ENCODE data around the gene TMEM243. TPM values are rescaled to one million over a fixed set of nuclear protein-coding genes. Genes with fewer than 3 reads are reported as not detected.
A peak's percentile ranks its signal among the peaks of the same experiment; 100 is the strongest.

TMEM243 gene
- total and polyA plus RNA-seq, 9 donors, result 15.2 to 24.7 (median 17.1) TPM

GRCh38 chr7:87171282-87171934, 48.1 kb downstream of the TMEM243 start:
- H3K36me3 ChIP-seq (ENCODE audit: control insufficient read depth, insufficient read depth, low read length), result peaks cover 35% of the 10 kb centered on the region
- H3K27me3 ChIP-seq (ENCODE audit: control insufficient read depth, insufficient read depth, low read length), result no peaks in the 10 kb centered on the region
- H3K4me1 ChIP-seq (ENCODE audit: control insufficient read depth, insufficient read depth, low read length), result no peaks in the 10 kb centered on the region
- H3K27ac ChIP-seq (ENCODE audit: low read length), result no peak overlapping the region
- no peak for DNase-seq
- no peaks in the 10 kb centered on the region for H3K9me3 ChIP-seq (replicated peaks; ENCODE audit: control insufficient read depth, low read depth, low read length)
- no peak overlapping the region for H3K4me3 ChIP-seq (ENCODE audit: low read length)

- Histone ChIP-seq H3K4me1 (ENCODE audit: control insufficient read depth, insufficient read depth, low read length) (no peaks in the 10 kb centered on the region), H3K27ac (ENCODE audit: low read length) (no peak overlapping the region), H3K36me3 (ENCODE audit: control insufficient read depth, insufficient read depth, low read length) (peaks cover 39% of the 10 kb centered on the region), H3K27me3 (ENCODE audit: control insufficient read depth, insufficient read depth, low read length) (no peaks in the 10 kb centered on the region), H3K4me3 (ENCODE audit: low read length) (no peak overlapping the region), H3K9me3 (replicated peaks; ENCODE audit: control insufficient read depth, low read depth, low read length) (no peaks in the 10 kb centered on the region)
- WGBS (ENCODE audit: insufficient coverage), result 94% methylated on average over 2 of the region's 3 CpGs
- DNase-seq, result no peak
Measured at GRCh38 chr7:87170828-87171227, 48.7 kb downstream of the TMEM243 start.

GRCh38 chr7:87164433-87164832, 55.1 kb downstream of the TMEM243 start:
- DNase-seq, result no peak
- H3K27ac ChIP-seq (ENCODE audit: low read length), result no peak overlapping the region
- WGBS (ENCODE audit: insufficient coverage), result no CpG with 5 or more reads among the region's 2 CpGs
- no peaks in the 10 kb centered on the region for H3K27me3 ChIP-seq (ENCODE audit: control insufficient read depth, insufficient read depth, low read length)
- peaks cover 22% of the 10 kb centered on the region for H3K36me3 ChIP-seq (ENCODE audit: control insufficient read depth, insufficient read depth, low read length)
- no peak overlapping the region for H3K4me3 ChIP-seq (ENCODE audit: low read length)
- H3K9me3 ChIP-seq (replicated peaks; ENCODE audit: control insufficient read depth, low read depth, low read length), result no peaks in the 10 kb centered on the region
- no peaks in the 10 kb centered on the region for H3K4me1 ChIP-seq (ENCODE audit: control insufficient read depth, insufficient read depth, low read length)

GRCh38 chr7:87159538-87159937, 60.0 kb downstream of the TMEM243 start:
- no CpG with 5 or more reads among the region's 2 CpGs for WGBS (ENCODE audit: insufficient coverage)
- no peak overlapping the region for H3K4me3 ChIP-seq (ENCODE audit: low read length)
- no peak for DNase-seq
- no peaks in the 10 kb centered on the region for H3K27me3 ChIP-seq (ENCODE audit: control insufficient read depth, insufficient read depth, low read length)
- no peaks in the 10 kb centered on the region for H3K4me1 ChIP-seq (ENCODE audit: control insufficient read depth, insufficient read depth, low read length)
- H3K27ac ChIP-seq (ENCODE audit: low read length), result no peak overlapping the region
- peaks cover 7% of the 10 kb centered on the region for H3K36me3 ChIP-seq (ENCODE audit: control insufficient read depth, insufficient read depth, low read length)
- no peaks in the 10 kb centered on the region for H3K9me3 ChIP-seq (replicated peaks; ENCODE audit: control insufficient read depth, low read depth, low read length)

GRCh38 chr7:87156709-87157108, 62.8 kb downstream of the TMEM243 start:
- WGBS (ENCODE audit: insufficient coverage), result no CpG with 5 or more reads among the region's 2 CpGs
- Histone ChIP-seq H3K27me3 (ENCODE audit: control insufficient read depth, insufficient read depth, low read length) (no peaks in the 10 kb centered on the region), H3K9me3 (replicated peaks; ENCODE audit: control insufficient read depth, low read depth, low read length) (no peaks in the 10 kb centered on the region), H3K36me3 (ENCODE audit: control insufficient read depth, insufficient read depth, low read length) (no peaks in the 10 kb centered on the region), H3K4me1 (ENCODE audit: control insufficient read depth, insufficient read depth, low read length) (no peaks in the 10 kb centered on the region), H3K27ac (ENCODE audit: low read length) (no peak overlapping the region), H3K4me3 (ENCODE audit: low read length) (no peak overlapping the region)
- DNase-seq, result no peak

- no peak overlapping the region for H3K27ac ChIP-seq (ENCODE audit: low read length)
- peaks cover 2% of the 10 kb centered on the region for H3K4me1 ChIP-seq (ENCODE audit: control insufficient read depth, insufficient read depth, low read length)
- no peak overlapping the region for H3K4me3 ChIP-seq (ENCODE audit: low read length)
- no peaks in the 10 kb centered on the region for H3K36me3 ChIP-seq (ENCODE audit: control insufficient read depth, insufficient read depth, low read length)
- H3K9me3 ChIP-seq (replicated peaks; ENCODE audit: control insufficient read depth, low read depth, low read length), result no peaks in the 10 kb centered on the region
- no CpG with 5 or more reads among the region's 3 CpGs for WGBS (ENCODE audit: insufficient coverage)
- no peaks in the 10 kb centered on the region for H3K27me3 ChIP-seq (ENCODE audit: control insufficient read depth, insufficient read depth, low read length)
- DNase-seq, result no peak
Measured at GRCh38 chr7:87155788-87156187, 63.7 kb downstream of the TMEM243 start.

- H3K9me3 ChIP-seq (replicated peaks; ENCODE audit: control insufficient read depth, low read depth, low read length), result no peaks in the 10 kb centered on the region
- H3K36me3 ChIP-seq (ENCODE audit: control insufficient read depth, insufficient read depth, low read length), result no peaks in the 10 kb centered on the region
- H3K27me3 ChIP-seq (ENCODE audit: control insufficient read depth, insufficient read depth, low read length), result no peaks in the 10 kb centered on the region
- WGBS (ENCODE audit: insufficient coverage), result no CpG with 5 or more reads among the region's 3 CpGs
- peaks cover 2% of the 10 kb centered on the region for H3K4me1 ChIP-seq (ENCODE audit: control insufficient read depth, insufficient read depth, low read length)
- no peak overlapping the region for H3K4me3 ChIP-seq (ENCODE audit: low read length)
- H3K27ac ChIP-seq (ENCODE audit: low read length), result no peak overlapping the region
- no peak for DNase-seq
Measured at GRCh38 chr7:87154569-87154968, 65.0 kb downstream of the TMEM243 start.

GRCh38 chr7:87154166-87154565, 65.4 kb downstream of the TMEM243 start:
- Histone ChIP-seq H3K27ac (ENCODE audit: low read length) (peak overlapping the region; percentile 99), H3K4me3 (ENCODE audit: low read length) (peak overlapping the region; percentile 87), H3K9me3 (replicated peaks; ENCODE audit: control insufficient read depth, low read depth, low read length) (no peaks in the 10 kb centered on the region), H3K4me1 (ENCODE audit: control insufficient read depth, insufficient read depth, low read length) (peaks cover 2% of the 10 kb centered on the region), H3K27me3 (ENCODE audit: control insufficient read depth, insufficient read depth, low read length) (no peaks in the 10 kb centered on the region), H3K36me3 (ENCODE audit: control insufficient read depth, insufficient read depth, low read length) (no peaks in the 10 kb centered on the region)
- no peak for DNase-seq
- no CpG with 5 or more reads among the region's 2 CpGs for whole genome bisulfite sequencing (ENCODE audit: insufficient coverage)

- no peaks in the 10 kb centered on the region for H3K9me3 ChIP-seq (replicated peaks; ENCODE audit: control insufficient read depth, low read depth, low read length)
- H3K4me3 ChIP-seq (ENCODE audit: low read length), result peak overlapping the region; percentile 87
- no peaks in the 10 kb centered on the region for H3K27me3 ChIP-seq (ENCODE audit: control insufficient read depth, insufficient read depth, low read length)
- peaks cover 2% of the 10 kb centered on the region for H3K4me1 ChIP-seq (ENCODE audit: control insufficient read depth, insufficient read depth, low read length)
- DNase-seq, result no peak
- WGBS (ENCODE audit: insufficient coverage), result 0% methylated on average over 8 of the region's 25 CpGs
- H3K36me3 ChIP-seq (ENCODE audit: control insufficient read depth, insufficient read depth, low read length), result no peaks in the 10 kb centered on the region
- H3K27ac ChIP-seq (ENCODE audit: low read length), result peak overlapping the region; percentile 99
Measured at GRCh38 chr7:87152897-87153641, 66.5 kb downstream of the TMEM243 start.

GRCh38 chr7:87152112-87152896, 67.2 kb downstream of the TMEM243 start, which contains the start of gene DMTF1:
TSS of gene DMTF1 (plus strand) at chr7:87152453. CDS start at chr7:87164942, 12,489 bp downstream.
- WGBS (ENCODE audit: insufficient coverage), result under 1% methylated on average over 66 of the region's 71 CpGs
- no peaks in the 10 kb centered on the region for H3K9me3 ChIP-seq (replicated peaks; ENCODE audit: control insufficient read depth, low read depth, low read length)
- H3K4me1 ChIP-seq (ENCODE audit: control insufficient read depth, insufficient read depth, low read length), result peaks cover 2% of the 10 kb centered on the region
- peak; percentile 99 for DNase-seq
- no peaks in the 10 kb centered on the region for H3K36me3 ChIP-seq (ENCODE audit: control insufficient read depth, insufficient read depth, low read length)
- peak within 1 kb of the TSS; percentile 87 for H3K4me3 ChIP-seq (ENCODE audit: low read length)
- peak within 1 kb of the TSS; percentile 99 for H3K27ac ChIP-seq (ENCODE audit: low read length)
- no peaks in the 10 kb centered on the region for H3K27me3 ChIP-seq (ENCODE audit: control insufficient read depth, insufficient read depth, low read length)

All from muscle of leg (tissue), 11 donors.